Measurements from ENCODE around the gene KAT2A. TPM values are rescaled to one million over a fixed set of nuclear protein-coding genes. Genes with fewer than 3 reads are reported as not detected.

KAT2A gene
- 24.6 TPM for polyA plus RNA-seq (2013, experiment 1 of 2)
- 23.2 TPM for polyA plus RNA-seq (2013, experiment 2 of 2)

DNA sequence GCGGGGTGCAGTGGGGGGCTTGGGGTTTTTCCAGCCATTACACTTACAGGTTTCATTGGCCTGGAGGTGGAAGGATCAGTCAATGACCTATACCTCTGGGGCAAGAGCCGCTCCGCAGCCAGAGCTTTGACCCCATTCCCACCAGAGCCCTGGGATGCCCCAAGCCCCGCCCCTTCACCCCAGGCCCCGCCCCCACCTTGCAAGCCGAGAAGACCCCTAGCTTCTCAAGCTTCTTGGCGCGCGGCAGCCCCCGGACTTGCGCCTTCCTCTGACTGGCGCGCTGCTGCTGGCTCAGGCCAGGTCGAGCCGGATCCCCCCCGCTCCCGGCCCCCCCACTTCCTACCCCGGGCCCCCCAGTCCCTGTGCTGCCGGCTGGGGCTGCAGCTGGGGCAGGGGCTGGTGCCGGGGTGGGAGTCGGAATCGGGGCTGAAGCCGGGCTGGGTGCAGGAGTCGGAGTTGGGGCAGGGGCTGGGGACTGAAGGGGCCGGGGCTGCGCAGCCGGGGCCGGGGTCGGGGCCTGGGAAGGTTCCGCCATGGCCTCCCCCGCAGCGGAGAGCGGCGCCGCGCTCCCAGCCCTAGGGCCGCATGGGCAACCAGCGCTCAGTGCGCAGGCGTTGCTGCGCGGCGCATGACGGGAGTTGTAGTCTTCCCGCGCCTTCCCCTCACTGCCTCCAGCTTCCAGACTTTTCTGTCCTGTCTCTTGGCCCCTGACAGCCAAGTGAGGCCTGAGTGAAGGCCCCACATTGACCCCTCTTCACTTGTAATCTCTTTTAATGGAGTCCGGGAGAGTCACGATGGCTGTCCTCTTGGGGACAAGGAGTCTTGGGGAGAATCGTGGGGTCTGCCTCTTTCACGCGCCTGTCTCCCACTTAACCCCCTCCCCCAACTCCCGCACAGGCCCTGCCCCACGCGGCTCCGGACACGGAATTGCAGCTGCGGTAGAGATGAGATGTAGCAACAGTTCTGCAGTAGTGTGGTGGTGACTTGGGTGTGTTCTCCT is at the start of gene KAT2A:
KAT2A (minus strand) TSS at position 598 of the 1,000 bp plus-strand sequence; CDS start at position 535, 63 bp downstream.
- peaks cover 6% of the 10 kb centered on the region for H3K36me3 ChIP-seq (ENCODE audit: control insufficient read depth, insufficient read depth, low read length)
- DNase-seq: peak; percentile 91
- H3K27ac ChIP-seq (ENCODE audit: low read depth, low read length): no peak within 1 kb of the TSS
- no peaks in the 10 kb centered on the region for H3K79me2 ChIP-seq (ENCODE audit: control insufficient read depth, insufficient read depth, low read length)
- no CpG with 5 or more reads among the region's 57 CpGs for WGBS (ENCODE audit: extremely low coverage, insufficient coverage, low lambda C conversion rate)
- H3K18ac ChIP-seq (ENCODE audit: low read length): peak within 1 kb of the TSS; percentile 98
- peak within 1 kb of the TSS; percentile 28 for H3K4me3 ChIP-seq (ENCODE audit: low read length)
- no peak within 1 kb of the TSS for H2AK5ac ChIP-seq (ENCODE audit: low read length)
- H4K8ac ChIP-seq (ENCODE audit: low read depth, low read length): peak within 1 kb of the TSS; percentile 97
- H2BK5ac ChIP-seq (ENCODE audit: low read length): no peak within 1 kb of the TSS
- H3K4ac ChIP-seq (ENCODE audit: low read depth, low read length): peak within 1 kb of the TSS; percentile 98
- no peaks in the 10 kb centered on the region for H3K27me3 ChIP-seq (ENCODE audit: insufficient read depth, low read length, poor library complexity)
- peak within 1 kb of the TSS; percentile 90 for H2BK120ac ChIP-seq (ENCODE audit: low read depth, low read length)
- H3K9ac ChIP-seq (ENCODE audit: low read length): peak within 1 kb of the TSS; percentile 68
- H2BK15ac ChIP-seq (replicated peaks; ENCODE audit: low read depth): no peak within 1 kb of the TSS
- peak within 1 kb of the TSS; percentile 86 for H3K56ac ChIP-seq (ENCODE audit: low read length)
- no peak within 1 kb of the TSS for H3K23ac ChIP-seq (ENCODE audit: low read length)
- peaks cover 2% of the 10 kb centered on the region for H3K4me1 ChIP-seq (ENCODE audit: control insufficient read depth, low read depth, low read length)
- no peaks in the 10 kb centered on the region for H3K79me1 ChIP-seq (ENCODE audit: low read length)
- H4K5ac ChIP-seq (ENCODE audit: low read length): no peak within 1 kb of the TSS
- H3K4me2 ChIP-seq (ENCODE audit: low read length): peak within 1 kb of the TSS; percentile 4

DNA sequence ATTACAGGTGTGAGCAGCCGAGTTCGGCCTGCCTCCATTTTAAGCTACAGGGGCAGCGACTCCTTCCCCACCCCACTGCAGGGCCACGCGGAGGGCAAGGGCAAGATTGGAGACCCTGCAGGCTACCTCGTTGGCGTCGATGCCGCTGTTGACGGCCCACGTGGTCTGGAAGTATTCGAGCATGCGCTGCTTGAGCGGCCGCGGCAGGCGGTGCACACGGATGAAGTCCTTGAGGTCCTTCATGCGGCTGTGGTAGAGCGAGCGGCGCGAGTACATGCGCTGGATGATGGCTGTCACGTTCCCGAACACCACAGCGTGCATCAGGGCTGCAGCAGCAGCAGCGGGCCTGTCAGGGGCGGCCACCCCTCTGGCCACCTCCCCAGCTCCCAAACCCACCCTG is 48.2 kb upstream of the KAT2A start:
- no peaks in the 10 kb centered on the region for H3K36me3 ChIP-seq (ENCODE audit: control insufficient read depth, insufficient read depth, low read length)
- no peak overlapping the region for H2BK15ac ChIP-seq (replicated peaks; ENCODE audit: low read depth)
- H3K27ac ChIP-seq (ENCODE audit: low read depth, low read length): no peak overlapping the region
- H3K18ac ChIP-seq (ENCODE audit: low read length): no peak overlapping the region
- no peak overlapping the region for H3K23ac ChIP-seq (ENCODE audit: low read length)
- no peaks in the 10 kb centered on the region for H3K79me1 ChIP-seq (ENCODE audit: low read length)
- no peak for DNase-seq
- H3K4ac ChIP-seq (ENCODE audit: low read depth, low read length): no peak overlapping the region
- H3K4me1 ChIP-seq (ENCODE audit: control insufficient read depth, low read depth, low read length): no peaks in the 10 kb centered on the region
- no peaks in the 10 kb centered on the region for H3K27me3 ChIP-seq (ENCODE audit: insufficient read depth, low read length, poor library complexity)
- no peak overlapping the region for H3K4me3 ChIP-seq (ENCODE audit: low read length)
- H3K9ac ChIP-seq (ENCODE audit: low read length): no peak overlapping the region
- no CpG with 5 or more reads among the region's 29 CpGs for WGBS (ENCODE audit: extremely low coverage, insufficient coverage, low lambda C conversion rate)
- H3K4me2 ChIP-seq (ENCODE audit: low read length): no peak overlapping the region
- H4K8ac ChIP-seq (ENCODE audit: low read depth, low read length): no peak overlapping the region
- no peak overlapping the region for H2BK120ac ChIP-seq (ENCODE audit: low read depth, low read length)
- no peaks in the 10 kb centered on the region for H3K79me2 ChIP-seq (ENCODE audit: control insufficient read depth, insufficient read depth, low read length)
- no peak overlapping the region for H4K5ac ChIP-seq (ENCODE audit: low read length)
- no peak overlapping the region for H3K56ac ChIP-seq (ENCODE audit: low read length)
- no peak overlapping the region for H2BK5ac ChIP-seq (ENCODE audit: low read length)
- no peak overlapping the region for H2AK5ac ChIP-seq (ENCODE audit: low read length)

- Histone ChIP-seq H3K27me3 (ENCODE audit: insufficient read depth, low read length, poor library complexity) (no peaks in the 10 kb centered on the region), H2BK120ac (ENCODE audit: low read depth, low read length) (no peak overlapping the region), H3K9ac (ENCODE audit: low read length) (no peak overlapping the region), H4K8ac (ENCODE audit: low read depth, low read length) (no peak overlapping the region), H3K36me3 (ENCODE audit: control insufficient read depth, insufficient read depth, low read length) (no peaks in the 10 kb centered on the region), H3K4me2 (ENCODE audit: low read length) (no peak overlapping the region), H3K23ac (ENCODE audit: low read length) (no peak overlapping the region), H3K4me3 (ENCODE audit: low read length) (no peak overlapping the region), H2BK5ac (ENCODE audit: low read length) (no peak overlapping the region), H3K56ac (ENCODE audit: low read length) (no peak overlapping the region), H3K27ac (ENCODE audit: low read depth, low read length) (no peak overlapping the region), H3K4ac (ENCODE audit: low read depth, low read length) (no peak overlapping the region), H4K5ac (ENCODE audit: low read length) (no peak overlapping the region), H2BK15ac (replicated peaks; ENCODE audit: low read depth) (no peak overlapping the region), H3K18ac (ENCODE audit: low read length) (no peak overlapping the region), H2AK5ac (ENCODE audit: low read length) (no peak overlapping the region), H3K4me1 (ENCODE audit: control insufficient read depth, low read depth, low read length) (no peaks in the 10 kb centered on the region), H3K79me2 (ENCODE audit: control insufficient read depth, insufficient read depth, low read length) (no peaks in the 10 kb centered on the region), H3K79me1 (ENCODE audit: low read length) (no peaks in the 10 kb centered on the region)
- no CpG with 5 or more reads among the region's 8 CpGs for WGBS (ENCODE audit: extremely low coverage, insufficient coverage, low lambda C conversion rate)
- DNase-seq: no peak
Measured at GRCh38 chr17:42167807-42168206, 46.6 kb upstream of the KAT2A start.

DNA sequence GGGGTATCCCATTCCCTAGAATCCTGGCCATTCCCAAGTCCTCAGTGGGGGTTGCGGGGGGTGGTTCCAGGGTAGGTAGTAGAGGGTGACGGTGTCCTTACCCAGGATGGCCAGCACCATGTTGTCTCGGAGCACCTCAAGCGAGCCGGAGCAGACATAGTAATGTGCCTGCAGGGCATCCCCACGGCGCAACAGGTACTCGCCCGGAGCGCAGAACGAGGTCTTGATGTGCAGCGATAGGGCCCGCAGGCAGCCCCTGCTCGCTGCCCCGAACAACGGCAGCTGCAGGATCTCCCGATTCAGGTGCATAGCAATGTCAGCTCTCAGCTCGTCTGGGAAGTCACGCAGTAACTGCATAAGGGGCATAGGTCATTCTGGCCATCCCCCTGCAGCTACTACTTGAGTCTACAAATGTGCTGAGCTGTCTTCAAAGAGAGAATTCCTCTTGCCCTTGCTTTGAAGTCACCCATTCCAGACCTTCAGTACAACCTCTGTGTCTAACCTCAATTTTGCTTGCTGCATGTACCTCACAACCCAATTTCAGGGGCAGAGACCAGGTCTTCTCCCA is 45.1 kb upstream of the KAT2A start:
- Histone ChIP-seq H2BK120ac (ENCODE audit: low read depth, low read length) (no peak overlapping the region), H3K4me1 (ENCODE audit: control insufficient read depth, low read depth, low read length) (no peaks in the 10 kb centered on the region), H3K27ac (ENCODE audit: low read depth, low read length) (no peak overlapping the region), H4K5ac (ENCODE audit: low read length) (no peak overlapping the region), H3K18ac (ENCODE audit: low read length) (no peak overlapping the region), H3K36me3 (ENCODE audit: control insufficient read depth, insufficient read depth, low read length) (no peaks in the 10 kb centered on the region), H3K27me3 (ENCODE audit: insufficient read depth, low read length, poor library complexity) (no peaks in the 10 kb centered on the region), H3K79me2 (ENCODE audit: control insufficient read depth, insufficient read depth, low read length) (no peaks in the 10 kb centered on the region), H3K4me3 (ENCODE audit: low read length) (no peak overlapping the region), H2BK15ac (replicated peaks; ENCODE audit: low read depth) (no peak overlapping the region), H3K56ac (ENCODE audit: low read length) (no peak overlapping the region), H3K23ac (ENCODE audit: low read length) (no peak overlapping the region), H3K4ac (ENCODE audit: low read depth, low read length) (no peak overlapping the region), H2BK5ac (ENCODE audit: low read length) (no peak overlapping the region), H3K4me2 (ENCODE audit: low read length) (no peak overlapping the region), H3K79me1 (ENCODE audit: low read length) (no peaks in the 10 kb centered on the region), H2AK5ac (ENCODE audit: low read length) (no peak overlapping the region), H3K9ac (ENCODE audit: low read length) (no peak overlapping the region), H4K8ac (ENCODE audit: low read depth, low read length) (no peak overlapping the region)
- no CpG with 5 or more reads among the region's 19 CpGs for WGBS (ENCODE audit: extremely low coverage, insufficient coverage, low lambda C conversion rate)
- no peak for DNase-seq

GRCh38 chr17:42165751-42166150 is 44.6 kb upstream of the KAT2A start:
- Histone ChIP-seq H3K18ac (ENCODE audit: low read length) (no peak overlapping the region), H2BK120ac (ENCODE audit: low read depth, low read length) (no peak overlapping the region), H3K4me1 (ENCODE audit: control insufficient read depth, low read depth, low read length) (no peaks in the 10 kb centered on the region), H3K27me3 (ENCODE audit: insufficient read depth, low read length, poor library complexity) (no peaks in the 10 kb centered on the region), H2BK5ac (ENCODE audit: low read length) (no peak overlapping the region), H3K23ac (ENCODE audit: low read length) (no peak overlapping the region), H3K4ac (ENCODE audit: low read depth, low read length) (no peak overlapping the region), H2BK15ac (replicated peaks; ENCODE audit: low read depth) (no peak overlapping the region), H3K27ac (ENCODE audit: low read depth, low read length) (no peak overlapping the region), H3K4me2 (ENCODE audit: low read length) (no peak overlapping the region), H4K5ac (ENCODE audit: low read length) (no peak overlapping the region), H4K8ac (ENCODE audit: low read depth, low read length) (no peak overlapping the region), H3K79me2 (ENCODE audit: control insufficient read depth, insufficient read depth, low read length) (no peaks in the 10 kb centered on the region), H3K9ac (ENCODE audit: low read length) (no peak overlapping the region), H3K79me1 (ENCODE audit: low read length) (no peaks in the 10 kb centered on the region), H2AK5ac (ENCODE audit: low read length) (no peak overlapping the region), H3K56ac (ENCODE audit: low read length) (no peak overlapping the region), H3K4me3 (ENCODE audit: low read length) (no peak overlapping the region), H3K36me3 (ENCODE audit: control insufficient read depth, insufficient read depth, low read length) (no peaks in the 10 kb centered on the region)
- DNase-seq: no peak
- no CpG with 5 or more reads among the region's 6 CpGs for WGBS (ENCODE audit: extremely low coverage, insufficient coverage, low lambda C conversion rate)
